ENCODE data around the gene DHH.

Gene DHH

DNA sequence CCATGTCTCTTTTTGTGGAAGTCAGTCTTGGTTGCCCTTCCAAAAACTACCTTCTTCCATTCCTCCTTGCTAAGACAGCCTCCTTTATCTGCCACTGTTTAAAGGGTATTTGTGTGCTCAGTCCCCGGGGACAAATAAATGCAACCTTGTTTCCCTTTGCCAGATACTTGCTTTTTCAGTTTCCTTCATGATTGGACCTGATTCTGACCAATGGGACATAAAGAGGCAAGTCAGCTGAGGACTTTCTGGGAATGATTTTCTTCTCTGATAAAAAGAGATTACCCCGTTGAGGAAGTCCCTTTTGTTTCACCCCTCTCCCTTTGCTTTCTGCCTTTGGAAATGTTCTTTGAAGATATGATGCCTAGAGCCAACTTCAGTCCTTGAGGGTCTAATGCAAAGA is 44.0 kb upstream of the DHH start (continued):
- TF ChIP-seq SCRT2 (tag by site-specific recombination; IDR thresholded peaks at IDR 0.05) = no peak
- no peak for TF ChIP-seq ZNF843 (tag by site-specific recombination; IDR thresholded peaks at IDR 0.05)
- no peak for TF ChIP-seq ZNF433 (tag by site-specific recombination; IDR thresholded peaks at IDR 0.05; ENCODE audit: low read depth)
- TF ChIP-seq ZNF19 (tag by site-specific recombination; IDR thresholded peaks at IDR 0.05; ENCODE audit: low read depth) = no peak
- no peak for TF ChIP-seq ZNF660 (tag by site-specific recombination; IDR thresholded peaks at IDR 0.05)
- no peak for TF ChIP-seq ZNF239 (tag by site-specific recombination; IDR thresholded peaks at IDR 0.05)
- TF ChIP-seq GLIS1 (tag by site-specific recombination; IDR thresholded peaks at IDR 0.05) = no peak
- TF ChIP-seq, protein P1, sequence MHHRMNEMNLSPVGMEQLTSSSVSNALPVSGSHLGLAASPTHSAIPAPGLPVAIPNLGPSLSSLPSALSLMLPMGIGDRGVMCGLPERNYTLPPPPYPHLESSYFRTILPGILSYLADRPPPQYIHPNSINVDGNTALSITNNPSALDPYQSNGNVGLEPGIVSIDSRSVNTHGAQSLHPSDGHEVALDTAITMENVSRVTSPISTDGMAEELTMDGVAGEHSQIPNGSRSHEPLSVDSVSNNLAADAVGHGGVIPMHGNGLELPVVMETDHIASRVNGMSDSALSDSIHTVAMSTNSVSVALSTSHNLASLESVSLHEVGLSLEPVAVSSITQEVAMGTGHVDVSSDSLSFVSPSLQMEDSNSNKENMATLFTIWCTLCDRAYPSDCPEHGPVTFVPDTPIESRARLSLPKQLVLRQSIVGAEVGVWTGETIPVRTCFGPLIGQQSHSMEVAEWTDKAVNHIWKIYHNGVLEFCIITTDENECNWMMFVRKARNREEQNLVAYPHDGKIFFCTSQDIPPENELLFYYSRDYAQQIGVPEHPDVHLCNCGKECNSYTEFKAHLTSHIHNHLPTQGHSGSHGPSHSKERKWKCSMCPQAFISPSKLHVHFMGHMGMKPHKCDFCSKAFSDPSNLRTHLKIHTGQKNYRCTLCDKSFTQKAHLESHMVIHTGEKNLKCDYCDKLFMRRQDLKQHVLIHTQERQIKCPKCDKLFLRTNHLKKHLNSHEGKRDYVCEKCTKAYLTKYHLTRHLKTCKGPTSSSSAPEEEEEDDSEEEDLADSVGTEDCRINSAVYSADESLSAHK (tag by site-specific recombination; IDR thresholded peaks at IDR 0.05) = no peak
- TF ChIP-seq ZSCAN4 (tag by site-specific recombination; IDR thresholded peaks at IDR 0.05) = no peak
- peak; percentile 31; the same call in 1 of the 2 replicates for TF ChIP-seq PRDM1 (tag by site-specific recombination; IDR thresholded peaks at IDR 0.05)
- TF ChIP-seq ZNF16 (tag by site-specific recombination; IDR thresholded peaks at IDR 0.05; ENCODE audit: low read depth) = no peak
- TF ChIP-seq PRDM6 (tag by site-specific recombination; IDR thresholded peaks at IDR 0.05) = peak; percentile 75
- TF ChIP-seq, protein P2, sequence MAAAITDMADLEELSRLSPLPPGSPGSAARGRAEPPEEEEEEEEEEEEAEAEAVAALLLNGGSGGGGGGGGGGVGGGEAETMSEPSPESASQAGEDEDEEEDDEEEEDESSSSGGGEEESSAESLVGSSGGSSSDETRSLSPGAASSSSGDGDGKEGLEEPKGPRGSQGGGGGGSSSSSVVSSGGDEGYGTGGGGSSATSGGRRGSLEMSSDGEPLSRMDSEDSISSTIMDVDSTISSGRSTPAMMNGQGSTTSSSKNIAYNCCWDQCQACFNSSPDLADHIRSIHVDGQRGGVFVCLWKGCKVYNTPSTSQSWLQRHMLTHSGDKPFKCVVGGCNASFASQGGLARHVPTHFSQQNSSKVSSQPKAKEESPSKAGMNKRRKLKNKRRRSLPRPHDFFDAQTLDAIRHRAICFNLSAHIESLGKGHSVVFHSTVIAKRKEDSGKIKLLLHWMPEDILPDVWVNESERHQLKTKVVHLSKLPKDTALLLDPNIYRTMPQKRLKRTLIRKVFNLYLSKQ (tag by site-specific recombination; IDR thresholded peaks at IDR 0.05; ENCODE audit: borderline replicate concordance) = no peak
- TF ChIP-seq ZNF121 (tag by site-specific recombination; IDR thresholded peaks at IDR 0.05) = no peak
- no peak for TF ChIP-seq ZNF274 (IDR thresholded peaks at IDR 0.05; ENCODE audit: low read length)
- no peak for TF ChIP-seq ZNF274 (tag by site-specific recombination; IDR thresholded peaks at IDR 0.05; ENCODE audit: borderline replicate concordance)
- TF ChIP-seq SP7 (tag by site-specific recombination; IDR thresholded peaks at IDR 0.05) = no peak
- no peak for TF ChIP-seq SCRT1 (tag by site-specific recombination; IDR thresholded peaks at IDR 0.05; ENCODE audit: borderline replicate concordance)
- TF ChIP-seq ZNF146 (tag by site-specific recombination; IDR thresholded peaks at IDR 0.05) = no peak
- no peak for TF ChIP-seq ZNF747 (tag by site-specific recombination; IDR thresholded peaks at IDR 0.05)
- TF ChIP-seq ZNF501 (tag by site-specific recombination; IDR thresholded peaks at IDR 0.05) = no peak
- no peak for TF ChIP-seq ZNF138 (tag by site-specific recombination; IDR thresholded peaks at IDR 0.05; ENCODE audit: borderline replicate concordance)
- no peak for TF ChIP-seq ZNF596 (tag by site-specific recombination; IDR thresholded peaks at IDR 0.05)
- TF ChIP-seq, protein P3, sequence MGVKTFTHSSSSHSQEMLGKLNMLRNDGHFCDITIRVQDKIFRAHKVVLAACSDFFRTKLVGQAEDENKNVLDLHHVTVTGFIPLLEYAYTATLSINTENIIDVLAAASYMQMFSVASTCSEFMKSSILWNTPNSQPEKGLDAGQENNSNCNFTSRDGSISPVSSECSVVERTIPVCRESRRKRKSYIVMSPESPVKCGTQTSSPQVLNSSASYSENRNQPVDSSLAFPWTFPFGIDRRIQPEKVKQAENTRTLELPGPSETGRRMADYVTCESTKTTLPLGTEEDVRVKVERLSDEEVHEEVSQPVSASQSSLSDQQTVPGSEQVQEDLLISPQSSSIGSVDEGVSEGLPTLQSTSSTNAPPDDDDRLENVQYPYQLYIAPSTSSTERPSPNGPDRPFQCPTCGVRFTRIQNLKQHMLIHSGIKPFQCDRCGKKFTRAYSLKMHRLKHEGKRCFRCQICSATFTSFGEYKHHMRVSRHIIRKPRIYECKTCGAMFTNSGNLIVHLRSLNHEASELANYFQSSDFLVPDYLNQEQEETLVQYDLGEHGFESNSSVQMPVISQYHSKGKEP (tag by site-specific recombination; IDR thresholded peaks at IDR 0.05) = 0 out of 2 replicates have a peak, but pooled peaks have one; percentile 19
- TF ChIP-seq ZNF629 (tag by site-specific recombination; IDR thresholded peaks at IDR 0.05) = no peak
- TF ChIP-seq ZNF184 (tag by site-specific recombination; IDR thresholded peaks at IDR 0.05) = no peak
- TF ChIP-seq ZNF529 (tag by site-specific recombination; IDR thresholded peaks at IDR 0.05; ENCODE audit: insufficient replicate concordance) = no peak
- TF ChIP-seq ZBTB21 (tag by site-specific recombination; IDR thresholded peaks at IDR 0.05) = no peak
- TF ChIP-seq KLF9 (tag by site-specific recombination; IDR thresholded peaks at IDR 0.05; ENCODE audit: low read depth) = no peak
- TF ChIP-seq ZNF214 (tag by site-specific recombination; IDR thresholded peaks at IDR 0.05; ENCODE audit: borderline replicate concordance) = no peak
- TF ChIP-seq, protein P4, sequence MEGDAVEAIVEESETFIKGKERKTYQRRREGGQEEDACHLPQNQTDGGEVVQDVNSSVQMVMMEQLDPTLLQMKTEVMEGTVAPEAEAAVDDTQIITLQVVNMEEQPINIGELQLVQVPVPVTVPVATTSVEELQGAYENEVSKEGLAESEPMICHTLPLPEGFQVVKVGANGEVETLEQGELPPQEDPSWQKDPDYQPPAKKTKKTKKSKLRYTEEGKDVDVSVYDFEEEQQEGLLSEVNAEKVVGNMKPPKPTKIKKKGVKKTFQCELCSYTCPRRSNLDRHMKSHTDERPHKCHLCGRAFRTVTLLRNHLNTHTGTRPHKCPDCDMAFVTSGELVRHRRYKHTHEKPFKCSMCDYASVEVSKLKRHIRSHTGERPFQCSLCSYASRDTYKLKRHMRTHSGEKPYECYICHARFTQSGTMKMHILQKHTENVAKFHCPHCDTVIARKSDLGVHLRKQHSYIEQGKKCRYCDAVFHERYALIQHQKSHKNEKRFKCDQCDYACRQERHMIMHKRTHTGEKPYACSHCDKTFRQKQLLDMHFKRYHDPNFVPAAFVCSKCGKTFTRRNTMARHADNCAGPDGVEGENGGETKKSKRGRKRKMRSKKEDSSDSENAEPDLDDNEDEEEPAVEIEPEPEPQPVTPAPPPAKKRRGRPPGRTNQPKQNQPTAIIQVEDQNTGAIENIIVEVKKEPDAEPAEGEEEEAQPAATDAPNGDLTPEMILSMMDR (tag by site-specific recombination; IDR thresholded peaks at IDR 0.05) = no peak
